Frontal cortex (tissue), 4 donors: ENCODE data around the gene LSMEM2. TPM values are rescaled to one million over a fixed set of nuclear protein-coding genes. Genes with fewer than 3 reads are reported as not detected.
"Not testable (repeated sequence)": the region's sequence is repeated elsewhere in the genome, so short reads cannot be mapped to it uniquely, and the experiment has no call there.

Experiments used
- DNase-seq, 2 donors: peaks; one replicate each; pipeline ENCODE4 v3.0.0; 2012; ENCODE audit warnings: low spot score in 2 of 2
- FAIRE-seq: peaks from 2 replicates; lab custom pipeline; 2012; peaks lifted over from hg19 to GRCh38; lab: Jason Lieb, UNC
- total RNA-seq: library from RNA; depleted of rRNA; stranded (reverse); fragments of >200 nt; gene quantifications from one replicate; pipeline ENCODE4 v1.2.3, GENCODE V29; 2014
- donor health status: control.
- donor health status: control.
- donor health status: control.

Gene LSMEM2
- total RNA-seq, 1 donor from 2014 or later, result 0.82 TPM

GRCh38 chr3:50295553-50296431, 16.9 kb downstream of the LSMEM2 start:
- DNase-seq (no peak), FAIRE-seq (no peak)

GRCh38 chr3:50296721-50297383, 18.0 kb downstream of the LSMEM2 start:
- DNase-seq (no peak), FAIRE-seq (no peak)

- DNase-seq (no peak), FAIRE-seq (no peak)
These were observed 18.5 kb downstream of the LSMEM2 start for GRCh38 chr3:50297384-50297775.

GRCh38 chr3:50297896-50298725, 19.2 kb downstream of the LSMEM2 start:
- DNase-seq, result no peak
- FAIRE-seq, result no peak

GRCh38 chr3:50298836-50299637, 20.1 kb downstream of the LSMEM2 start, which contains the start of the genes HYAL3 and NAA80:
HYAL3 (minus strand) TSS chr3:50299405; CDS start chr3:50295602, 3,803 bp downstream.
NAA80 (minus strand) TSS chr3:50299405; CDS start chr3:50297463, 1,942 bp downstream.
- peak; percentile 63 for FAIRE-seq
- peak; percentile 98 to 99 for DNase-seq

- no peak for FAIRE-seq
- DNase-seq, result no peak
These were observed 20.7 kb downstream of the LSMEM2 start for GRCh38 chr3:50299638-50299928.

GRCh38 chr3:50299929-50300680, 21.2 kb downstream of the LSMEM2 start:
- DNase-seq (peak in 1 of 2 donors; percentile 73), FAIRE-seq (no peak)

- DNase-seq (no peak), FAIRE-seq (no peak)
These were observed 21.9 kb downstream of the LSMEM2 start for GRCh38 chr3:50300681-50301254.

GRCh38 chr3:50302095-50303012, 23.5 kb downstream of the LSMEM2 start:
- FAIRE-seq, result no peak
- DNase-seq, result no peak

GRCh38 chr3:50303013-50303815, 24.3 kb downstream of the LSMEM2 start, which contains the start of gene HYAL1:
HYAL1 (minus strand) TSS chr3:50303574; CDS start chr3:50302956, 618 bp downstream.
- no peak for FAIRE-seq
- no peak for DNase-seq

GRCh38 chr3:50304601-50305000, 25.7 kb downstream of the LSMEM2 start:
- no peak for FAIRE-seq
- DNase-seq, result no peak

- FAIRE-seq, DNase-seq: not testable (repeated sequence)
These were observed 33.2 kb downstream of the LSMEM2 start for GRCh38 chr3:50312041-50312440.

GRCh38 chr3:50314342-50314741, 35.5 kb downstream of the LSMEM2 start:
- FAIRE-seq (no peak), DNase-seq (no peak)

- FAIRE-seq, result no peak
These were observed 35.9 kb downstream of the LSMEM2 start for GRCh38 chr3:50314816-50315215.

GRCh38 chr3:50316657-50317242, 37.9 kb downstream of the LSMEM2 start:
- FAIRE-seq, result no peak

More at GRCh38 chr3:50314816-50315215, 35.9 kb downstream of the LSMEM2 start:
- DNase-seq, result no peak

GRCh38 chr3:50317300-50317699, 38.4 kb downstream of the LSMEM2 start:
- FAIRE-seq (no peak), DNase-seq (no peak)

More at GRCh38 chr3:50316657-50317242, 37.9 kb downstream of the LSMEM2 start:
- DNase-seq, result no peak
